ENCODE measurements around the gene SND1.
A peak's percentile ranks its signal among the peaks of the same experiment; 100 is the strongest.

Gene SND1

GRCh38 chr7:127647636-127648035 is 4.4 kb upstream of the SND1 start:
- Histone ChIP-seq H3K27ac (replicated peaks) (no peak overlapping the region), H3K27me3 (ENCODE audit: insufficient read depth, poor library complexity, severe bottlenecking) (no peaks in the 10 kb centered on the region), H3K4me3 (replicated peaks; ENCODE audit: insufficient read depth, low read length) (no peak overlapping the region)
- DNase-seq (ENCODE audit: low read depth in 1 of 2, low spot score in 1 of 2), result no peak
- TF ChIP-seq POLR2AphosphoS5 (IDR thresholded peaks at IDR 0.05; ENCODE audit: low read depth), result no peak
- no peak for TF ChIP-seq GABPA (IDR thresholded peaks at IDR 0.05; ENCODE audit: low read depth)
- TF ChIP-seq, protein P1, sequence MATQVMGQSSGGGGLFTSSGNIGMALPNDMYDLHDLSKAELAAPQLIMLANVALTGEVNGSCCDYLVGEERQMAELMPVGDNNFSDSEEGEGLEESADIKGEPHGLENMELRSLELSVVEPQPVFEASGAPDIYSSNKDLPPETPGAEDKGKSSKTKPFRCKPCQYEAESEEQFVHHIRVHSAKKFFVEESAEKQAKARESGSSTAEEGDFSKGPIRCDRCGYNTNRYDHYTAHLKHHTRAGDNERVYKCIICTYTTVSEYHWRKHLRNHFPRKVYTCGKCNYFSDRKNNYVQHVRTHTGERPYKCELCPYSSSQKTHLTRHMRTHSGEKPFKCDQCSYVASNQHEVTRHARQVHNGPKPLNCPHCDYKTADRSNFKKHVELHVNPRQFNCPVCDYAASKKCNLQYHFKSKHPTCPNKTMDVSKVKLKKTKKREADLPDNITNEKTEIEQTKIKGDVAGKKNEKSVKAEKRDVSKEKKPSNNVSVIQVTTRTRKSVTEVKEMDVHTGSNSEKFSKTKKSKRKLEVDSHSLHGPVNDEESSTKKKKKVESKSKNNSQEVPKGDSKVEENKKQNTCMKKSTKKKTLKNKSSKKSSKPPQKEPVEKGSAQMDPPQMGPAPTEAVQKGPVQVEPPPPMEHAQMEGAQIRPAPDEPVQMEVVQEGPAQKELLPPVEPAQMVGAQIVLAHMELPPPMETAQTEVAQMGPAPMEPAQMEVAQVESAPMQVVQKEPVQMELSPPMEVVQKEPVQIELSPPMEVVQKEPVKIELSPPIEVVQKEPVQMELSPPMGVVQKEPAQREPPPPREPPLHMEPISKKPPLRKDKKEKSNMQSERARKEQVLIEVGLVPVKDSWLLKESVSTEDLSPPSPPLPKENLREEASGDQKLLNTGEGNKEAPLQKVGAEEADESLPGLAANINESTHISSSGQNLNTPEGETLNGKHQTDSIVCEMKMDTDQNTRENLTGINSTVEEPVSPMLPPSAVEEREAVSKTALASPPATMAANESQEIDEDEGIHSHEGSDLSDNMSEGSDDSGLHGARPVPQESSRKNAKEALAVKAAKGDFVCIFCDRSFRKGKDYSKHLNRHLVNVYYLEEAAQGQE (IDR thresholded peaks at IDR 0.05; ENCODE audit: insufficient replicate concordance, low read depth), result no peak
- TF ChIP-seq CTCF (IDR thresholded peaks at IDR 0.05; ENCODE audit: insufficient read depth, low read length), result no peak
- TF ChIP-seq SPI1 (IDR thresholded peaks at IDR 0.05; ENCODE audit: borderline replicate concordance, low read depth), result no peak

- no peak for DNase-seq (ENCODE audit: low read depth in 1 of 2, low spot score in 1 of 2)
- Histone ChIP-seq H3K4me3 (replicated peaks; ENCODE audit: insufficient read depth, low read length) (no peak overlapping the region), H3K27ac (replicated peaks) (no peak overlapping the region), H3K27me3 (ENCODE audit: insufficient read depth, poor library complexity, severe bottlenecking) (no peaks in the 10 kb centered on the region)
- TF ChIP-seq, protein P1 (IDR thresholded peaks at IDR 0.05; ENCODE audit: insufficient replicate concordance, low read depth), result no peak
- TF ChIP-seq GABPA (IDR thresholded peaks at IDR 0.05; ENCODE audit: low read depth) (no peak), POLR2AphosphoS5 (IDR thresholded peaks at IDR 0.05; ENCODE audit: low read depth) (no peak), SPI1 (IDR thresholded peaks at IDR 0.05; ENCODE audit: borderline replicate concordance, low read depth) (no peak), CTCF (IDR thresholded peaks at IDR 0.05; ENCODE audit: insufficient read depth, low read length) (no peak)
These were observed 3.0 kb upstream of the SND1 start for GRCh38 chr7:127648986-127649385.

DNA sequence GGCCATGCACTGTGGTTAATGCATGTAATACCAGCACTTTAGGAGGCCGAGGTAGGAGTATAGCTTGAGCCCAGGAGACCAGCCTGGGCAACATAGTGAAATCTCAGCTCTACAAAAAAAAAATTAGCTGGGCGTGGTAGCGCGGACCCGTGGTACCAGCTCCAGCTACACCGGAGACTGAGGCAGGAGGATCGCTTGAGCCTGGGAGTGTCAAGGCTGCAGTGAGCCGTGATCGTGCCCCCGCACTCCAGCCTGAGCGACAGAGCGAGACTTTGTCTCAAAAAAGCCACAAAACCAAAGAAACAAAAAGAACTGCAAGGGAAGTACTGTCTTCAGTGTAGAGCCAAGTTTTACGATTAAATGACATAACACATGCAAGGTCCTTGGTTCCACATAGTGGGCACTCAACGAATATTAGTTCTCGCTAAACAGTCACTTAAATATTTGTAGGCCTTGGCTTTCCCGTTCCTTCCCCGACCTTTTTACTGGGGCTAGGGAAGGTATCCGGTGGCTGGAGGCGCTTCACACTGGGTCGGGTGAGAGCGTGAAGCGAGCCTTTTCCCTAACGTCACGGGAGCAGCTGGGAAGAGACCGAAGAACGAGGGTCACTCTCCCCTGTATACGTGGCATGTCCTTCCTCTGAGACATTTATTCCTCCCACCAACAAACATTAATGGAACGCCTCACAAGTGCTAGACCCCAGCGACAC is 993 bp upstream of the SND1 start:
- H3K27ac ChIP-seq (replicated peaks), result peak overlapping the region; percentile 84
- DNase-seq (ENCODE audit: low read depth in 1 of 2, low spot score in 1 of 2), result no peak
- TF ChIP-seq CTCF (IDR thresholded peaks at IDR 0.05; ENCODE audit: insufficient read depth, low read length) (no peak), POLR2AphosphoS5 (IDR thresholded peaks at IDR 0.05; ENCODE audit: low read depth) (no peak), SPI1 (IDR thresholded peaks at IDR 0.05; ENCODE audit: borderline replicate concordance, low read depth) (no peak), GABPA (IDR thresholded peaks at IDR 0.05; ENCODE audit: low read depth) (no peak)
- TF ChIP-seq, protein P1 (IDR thresholded peaks at IDR 0.05; ENCODE audit: insufficient replicate concordance, low read depth), result no peak
- peak overlapping the region; percentile 66 for H3K4me3 ChIP-seq (replicated peaks; ENCODE audit: insufficient read depth, low read length)
- H3K27me3 ChIP-seq (ENCODE audit: insufficient read depth, poor library complexity, severe bottlenecking), result no peaks in the 10 kb centered on the region

All from HL-60 (cell line).